ENCODE results near the gene CAMKK2. TPM values are rescaled to one million over a fixed set of nuclear protein-coding genes. Genes with fewer than 3 reads are reported as not detected.

Gene CAMKK2
- total RNA-seq: 25.6 and 25.8 TPM in 2 replicates

DNA sequence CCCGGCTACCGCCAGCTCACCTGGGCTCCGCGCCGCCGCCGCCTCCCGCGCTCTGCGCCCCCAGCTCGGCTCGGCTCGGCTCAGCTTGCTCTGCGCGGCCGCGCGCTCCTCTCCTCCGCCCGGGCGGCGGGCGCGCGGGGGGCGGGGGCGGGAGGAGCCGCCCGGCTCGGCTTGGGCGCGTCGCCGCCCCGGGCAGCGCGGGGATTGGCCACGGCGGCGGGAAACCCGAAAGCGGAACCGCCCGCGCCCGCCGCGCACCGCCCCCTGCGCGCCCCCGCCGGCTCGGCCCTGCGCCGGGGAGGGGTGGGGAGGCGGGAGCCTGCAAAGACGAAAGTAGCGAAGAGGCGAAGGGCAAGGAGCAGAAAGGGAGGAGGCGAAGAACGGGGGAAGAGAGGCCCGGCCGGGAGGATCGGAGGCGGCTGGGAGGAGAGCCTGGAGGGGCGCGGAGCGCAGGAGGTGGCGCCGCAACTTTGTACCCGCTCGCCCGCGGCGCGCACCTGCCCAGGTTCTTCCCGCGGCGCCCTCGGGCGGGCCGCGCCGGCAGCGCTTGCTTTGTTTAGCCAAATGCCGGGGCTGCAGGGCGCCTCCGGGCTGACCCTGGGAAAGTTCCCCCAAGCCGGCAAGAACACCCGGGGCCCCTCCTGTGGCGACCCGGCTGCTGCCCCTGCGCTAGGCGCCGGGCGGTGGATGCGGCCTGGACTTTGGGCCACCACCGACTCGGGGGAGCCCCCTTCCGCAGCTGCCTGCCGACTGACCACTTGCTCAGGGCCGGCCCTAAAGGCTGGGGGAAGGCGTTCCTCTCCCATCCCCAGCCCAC is at the start of gene CAMKK2:
TSS of gene CAMKK2 (minus strand) at position 92 of the 817 bp plus-strand sequence. CDS start 22,183 bp downstream, outside the sequence.
- H3K4me3 ChIP-seq (ENCODE audit: low read depth, low read length): peak within 1 kb of the TSS; percentile 93
- H3K36me3 ChIP-seq (ENCODE audit: control insufficient read depth, insufficient read depth, low read length): no peaks in the 10 kb centered on the region
- H3K27me3 ChIP-seq (ENCODE audit: control insufficient read depth, insufficient read depth, low read length): no peaks in the 10 kb centered on the region
- DNase-seq (ENCODE audit: low read depth): peak; percentile 28
- TF ChIP-seq, protein P1, sequence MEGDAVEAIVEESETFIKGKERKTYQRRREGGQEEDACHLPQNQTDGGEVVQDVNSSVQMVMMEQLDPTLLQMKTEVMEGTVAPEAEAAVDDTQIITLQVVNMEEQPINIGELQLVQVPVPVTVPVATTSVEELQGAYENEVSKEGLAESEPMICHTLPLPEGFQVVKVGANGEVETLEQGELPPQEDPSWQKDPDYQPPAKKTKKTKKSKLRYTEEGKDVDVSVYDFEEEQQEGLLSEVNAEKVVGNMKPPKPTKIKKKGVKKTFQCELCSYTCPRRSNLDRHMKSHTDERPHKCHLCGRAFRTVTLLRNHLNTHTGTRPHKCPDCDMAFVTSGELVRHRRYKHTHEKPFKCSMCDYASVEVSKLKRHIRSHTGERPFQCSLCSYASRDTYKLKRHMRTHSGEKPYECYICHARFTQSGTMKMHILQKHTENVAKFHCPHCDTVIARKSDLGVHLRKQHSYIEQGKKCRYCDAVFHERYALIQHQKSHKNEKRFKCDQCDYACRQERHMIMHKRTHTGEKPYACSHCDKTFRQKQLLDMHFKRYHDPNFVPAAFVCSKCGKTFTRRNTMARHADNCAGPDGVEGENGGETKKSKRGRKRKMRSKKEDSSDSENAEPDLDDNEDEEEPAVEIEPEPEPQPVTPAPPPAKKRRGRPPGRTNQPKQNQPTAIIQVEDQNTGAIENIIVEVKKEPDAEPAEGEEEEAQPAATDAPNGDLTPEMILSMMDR (IDR thresholded peaks at IDR 0.05; ENCODE audit: insufficient read depth, low read length, poor library complexity, severe bottlenecking): no peak

DNA sequence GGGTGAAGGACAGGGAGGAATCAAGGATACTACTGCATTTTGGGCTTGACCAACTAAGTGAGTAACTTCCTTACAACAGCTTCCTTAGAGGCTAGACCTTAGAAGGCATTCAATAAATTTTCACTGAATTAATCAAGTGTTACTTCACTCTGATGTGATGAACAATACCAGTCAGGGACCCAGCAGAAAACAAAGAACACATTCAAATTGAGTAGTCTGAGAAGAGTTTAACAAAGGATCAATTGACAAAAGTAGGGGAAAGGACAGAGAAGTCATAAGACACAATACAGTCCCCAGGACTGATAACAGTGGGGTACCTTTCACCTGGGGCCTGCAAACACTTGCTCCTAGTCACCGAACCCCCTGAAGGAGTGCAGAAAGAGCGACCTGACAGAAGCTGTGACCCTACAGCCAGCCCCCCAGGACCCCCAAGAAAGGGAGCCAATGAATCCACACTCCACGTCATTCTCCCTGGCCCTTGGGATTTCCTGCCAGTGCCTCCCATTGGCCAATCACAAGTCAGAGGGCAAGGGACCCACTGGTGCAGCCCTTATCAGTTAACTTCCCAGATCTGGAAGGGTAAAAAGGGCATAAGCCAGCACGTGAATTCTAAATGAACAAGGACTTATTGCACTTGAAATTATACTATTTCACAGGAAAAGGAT is 48.8 kb upstream of the CAMKK2 start:
- no peak for DNase-seq (ENCODE audit: low read depth)
- Histone ChIP-seq H3K27me3 (ENCODE audit: control insufficient read depth, insufficient read depth, low read length) (no peaks in the 10 kb centered on the region), H3K36me3 (ENCODE audit: control insufficient read depth, insufficient read depth, low read length) (peaks cover 1% of the 10 kb centered on the region), H3K4me3 (ENCODE audit: low read depth, low read length) (no peak overlapping the region)
- TF ChIP-seq, protein P1 (IDR thresholded peaks at IDR 0.05; ENCODE audit: insufficient read depth, low read length, poor library complexity, severe bottlenecking): no peak

DNA sequence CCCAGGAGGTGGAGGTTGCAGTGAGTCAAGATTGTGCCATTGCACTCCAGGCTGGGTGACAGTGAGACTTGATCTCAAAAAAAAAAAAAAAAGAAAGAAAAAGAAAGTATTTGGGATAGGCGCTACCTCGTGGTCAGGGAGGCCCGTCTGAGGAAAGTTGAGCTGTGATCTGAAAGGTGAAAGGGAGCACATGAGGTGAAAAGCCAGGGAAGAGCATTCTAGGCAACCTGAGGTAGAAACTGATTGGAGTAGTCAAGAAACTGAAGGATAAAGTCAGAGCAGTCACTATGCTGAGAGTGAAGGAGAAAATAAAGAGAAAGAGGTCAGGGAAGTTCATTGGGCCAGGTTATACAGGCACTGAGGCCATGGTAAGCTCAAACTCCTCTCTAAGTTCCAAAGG is 48.0 kb upstream of the CAMKK2 start:
- Histone ChIP-seq H3K27me3 (ENCODE audit: control insufficient read depth, insufficient read depth, low read length) (no peaks in the 10 kb centered on the region), H3K36me3 (ENCODE audit: control insufficient read depth, insufficient read depth, low read length) (peaks cover 1% of the 10 kb centered on the region), H3K4me3 (ENCODE audit: low read depth, low read length) (no peak overlapping the region)
- no peak for DNase-seq (ENCODE audit: low read depth)
- TF ChIP-seq, protein P1 (IDR thresholded peaks at IDR 0.05; ENCODE audit: insufficient read depth, low read length, poor library complexity, severe bottlenecking): no peak

DNA sequence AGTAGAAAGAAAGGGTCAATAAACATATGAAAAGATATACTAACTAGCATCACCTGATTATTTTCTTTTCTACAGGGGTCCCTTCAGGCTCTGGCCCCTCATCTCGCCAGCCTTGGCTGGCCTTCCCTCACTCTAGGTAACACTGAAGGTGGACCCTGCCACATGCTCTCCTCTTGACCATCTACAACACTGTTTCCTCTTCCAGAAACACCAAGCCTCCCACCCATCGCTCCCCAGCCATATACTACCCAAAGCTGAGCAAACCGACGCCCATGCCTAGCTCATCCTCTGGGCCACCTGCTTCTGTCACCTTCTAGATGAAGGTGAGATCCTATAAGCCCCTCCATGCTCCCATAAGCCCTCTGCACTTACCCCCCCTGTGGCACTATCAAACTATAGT is 40.9 kb upstream of the CAMKK2 start:
- Histone ChIP-seq H3K27me3 (ENCODE audit: control insufficient read depth, insufficient read depth, low read length) (no peaks in the 10 kb centered on the region), H3K36me3 (ENCODE audit: control insufficient read depth, insufficient read depth, low read length) (no peaks in the 10 kb centered on the region), H3K4me3 (ENCODE audit: low read depth, low read length) (no peak overlapping the region)
- DNase-seq (ENCODE audit: low read depth): no peak
- TF ChIP-seq, protein P1 (IDR thresholded peaks at IDR 0.05; ENCODE audit: insufficient read depth, low read length, poor library complexity, severe bottlenecking): no peak

DNA sequence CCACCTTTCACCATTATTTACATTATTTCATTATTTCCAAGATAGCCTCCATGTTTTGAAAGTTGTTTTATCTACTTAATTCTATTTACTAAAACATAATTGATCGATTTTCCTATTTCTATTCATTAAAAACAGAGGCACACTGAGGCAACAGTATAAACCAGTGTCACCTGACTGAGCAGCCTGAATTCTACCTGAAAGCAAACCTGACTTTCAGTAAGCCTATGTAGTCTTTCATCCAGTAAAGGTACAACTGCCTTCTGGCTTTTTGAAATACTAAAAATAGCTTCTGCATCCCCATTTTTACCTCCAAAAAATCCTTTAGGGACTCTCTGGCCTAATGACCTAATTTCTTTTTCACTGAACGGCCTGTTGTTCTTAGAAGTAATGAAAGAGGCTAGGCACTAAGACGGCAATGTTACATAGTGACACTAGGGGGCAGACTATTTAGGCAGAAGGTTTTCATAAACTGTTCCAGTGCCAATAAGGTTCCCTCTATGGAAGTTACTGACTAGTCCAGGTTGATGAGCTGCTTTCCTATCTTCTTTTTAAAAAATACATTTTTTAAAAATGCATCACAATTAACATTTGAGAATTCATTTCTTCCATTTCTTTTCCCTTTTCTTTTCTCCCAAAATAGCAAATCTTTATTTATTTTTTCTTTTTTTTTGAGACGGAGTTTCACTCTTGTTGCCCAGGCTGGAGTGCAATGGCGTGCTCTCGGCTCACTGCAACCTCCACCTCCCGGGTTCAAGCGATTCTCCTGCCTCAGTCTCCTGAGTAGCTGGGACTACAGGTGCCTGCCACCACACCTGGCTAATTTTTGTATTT is 38.2 kb upstream of the CAMKK2 start:
- Histone ChIP-seq H3K27me3 (ENCODE audit: control insufficient read depth, insufficient read depth, low read length) (no peaks in the 10 kb centered on the region), H3K36me3 (ENCODE audit: control insufficient read depth, insufficient read depth, low read length) (no peaks in the 10 kb centered on the region), H3K4me3 (ENCODE audit: low read depth, low read length) (no peak overlapping the region)
- DNase-seq (ENCODE audit: low read depth): peak; percentile 50
- TF ChIP-seq, protein P1 (IDR thresholded peaks at IDR 0.05; ENCODE audit: insufficient read depth, low read length, poor library complexity, severe bottlenecking): peak; percentile 78

Measured in kidney epithelial cell (primary cell).